Fibroblast of pulmonary artery (primary cell): Measurements from ENCODE around the gene SKP2.

Experiments used
- DNase-seq: peaks from one replicate; pipeline ENCODE4 v3.0.0-alpha.2; 2010; ENCODE audit warnings: low read depth
- H3K4me3 ChIP-seq: replicated peaks from 2 replicates; pipeline ENCODE4 v1.5.1; 2011; ENCODE audit warnings: low read depth, mild to moderate bottlenecking, control low read depth, low read length, moderate library complexity
- TF ChIP-seq, protein P1 (sequence below): IDR thresholded peaks from 2 replicates; pipeline ENCODE4 v1.5.1; 2011; ENCODE audit warnings: mild to moderate bottlenecking, control low read depth, low read length, inconsistent platforms; ENCODE audit errors: missing control alignments

SKP2 gene

DNA sequence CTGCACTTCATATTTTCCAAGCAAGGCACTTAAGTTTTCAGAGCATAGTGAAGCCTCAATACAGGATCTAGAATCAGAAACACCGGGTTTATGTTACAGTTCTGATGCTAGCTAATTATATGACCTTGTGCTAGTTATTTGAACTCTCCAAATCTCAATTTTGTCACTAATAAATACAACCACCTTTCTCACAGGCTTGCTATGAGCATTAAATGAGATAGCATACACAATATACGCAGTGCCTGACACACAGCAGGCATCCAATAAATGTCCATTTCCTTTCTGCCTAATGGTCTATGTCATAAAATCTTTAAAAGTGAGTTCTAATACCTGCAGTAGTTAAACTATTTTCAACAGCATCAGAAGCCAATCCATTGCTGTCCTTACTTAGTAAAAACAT, 56.9 kb downstream of the SKP2 start:
- no peak overlapping the region for H3K4me3 ChIP-seq
- TF ChIP-seq, protein P1, sequence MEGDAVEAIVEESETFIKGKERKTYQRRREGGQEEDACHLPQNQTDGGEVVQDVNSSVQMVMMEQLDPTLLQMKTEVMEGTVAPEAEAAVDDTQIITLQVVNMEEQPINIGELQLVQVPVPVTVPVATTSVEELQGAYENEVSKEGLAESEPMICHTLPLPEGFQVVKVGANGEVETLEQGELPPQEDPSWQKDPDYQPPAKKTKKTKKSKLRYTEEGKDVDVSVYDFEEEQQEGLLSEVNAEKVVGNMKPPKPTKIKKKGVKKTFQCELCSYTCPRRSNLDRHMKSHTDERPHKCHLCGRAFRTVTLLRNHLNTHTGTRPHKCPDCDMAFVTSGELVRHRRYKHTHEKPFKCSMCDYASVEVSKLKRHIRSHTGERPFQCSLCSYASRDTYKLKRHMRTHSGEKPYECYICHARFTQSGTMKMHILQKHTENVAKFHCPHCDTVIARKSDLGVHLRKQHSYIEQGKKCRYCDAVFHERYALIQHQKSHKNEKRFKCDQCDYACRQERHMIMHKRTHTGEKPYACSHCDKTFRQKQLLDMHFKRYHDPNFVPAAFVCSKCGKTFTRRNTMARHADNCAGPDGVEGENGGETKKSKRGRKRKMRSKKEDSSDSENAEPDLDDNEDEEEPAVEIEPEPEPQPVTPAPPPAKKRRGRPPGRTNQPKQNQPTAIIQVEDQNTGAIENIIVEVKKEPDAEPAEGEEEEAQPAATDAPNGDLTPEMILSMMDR = no peak
- no peak for DNase-seq

DNA sequence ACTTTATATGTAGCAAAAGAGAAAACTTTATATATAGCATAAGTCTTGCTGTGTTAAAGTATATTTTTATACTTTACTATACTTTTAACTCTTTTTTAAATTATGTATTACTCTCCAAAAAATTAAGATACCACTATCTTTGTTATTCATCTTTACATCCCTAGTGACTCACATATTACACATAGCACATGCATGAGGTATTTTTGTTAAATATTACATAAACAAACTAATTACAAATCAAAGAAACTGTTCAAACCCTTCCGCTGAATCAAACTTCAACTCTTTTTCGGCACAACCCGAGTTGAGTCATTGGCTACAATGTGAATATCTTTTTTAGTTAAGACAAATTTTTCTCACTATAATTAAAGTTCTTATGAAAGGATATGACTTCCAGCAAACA, 57.8 kb downstream of the SKP2 start:
- DNase-seq = peak; percentile 8
- no peak overlapping the region for H3K4me3 ChIP-seq
- TF ChIP-seq, protein P1 = no peak

DNA sequence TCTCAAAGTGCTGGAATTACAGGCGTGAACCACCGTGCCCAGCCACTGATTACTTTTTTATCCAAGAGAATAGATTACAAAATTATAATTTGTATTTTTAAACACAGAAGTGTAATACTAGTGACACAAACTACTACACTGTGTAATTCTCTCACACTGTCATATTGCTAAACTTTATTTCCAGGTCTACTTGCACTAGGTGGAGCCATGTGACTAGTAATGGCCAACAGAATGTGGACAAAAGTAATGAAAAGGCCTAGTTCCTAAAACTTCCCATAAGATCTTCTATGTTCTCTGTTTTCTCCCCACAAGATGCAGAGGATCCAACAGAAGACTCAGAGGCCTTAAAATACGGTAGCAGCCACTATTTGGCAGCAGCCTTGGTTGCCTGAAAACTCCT, 62.5 kb downstream of the SKP2 start:
- H3K4me3 ChIP-seq = no peak overlapping the region
- TF ChIP-seq, protein P1 = no peak
- no peak for DNase-seq

DNA sequence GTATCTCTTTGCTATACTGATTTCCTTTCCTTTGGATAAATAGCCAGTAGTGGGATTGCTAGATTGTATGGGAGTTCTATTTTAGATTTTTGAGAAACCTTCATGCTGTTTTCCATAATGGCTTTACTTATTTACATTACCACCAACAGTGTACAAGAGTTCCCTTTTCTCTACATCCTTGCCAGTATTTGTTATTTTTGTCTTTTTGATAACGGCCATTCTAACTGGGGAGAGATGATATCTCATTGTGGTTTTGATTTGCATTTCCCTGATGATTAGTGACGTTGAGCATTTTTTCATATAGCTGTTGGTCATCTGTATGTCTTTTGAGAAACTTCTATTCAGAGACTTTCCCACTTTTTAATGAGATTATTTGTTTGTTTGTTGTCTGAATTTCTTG, 64.0 kb downstream of the SKP2 start:
- TF ChIP-seq, protein P1 = no peak
- H3K4me3 ChIP-seq = no peak overlapping the region
- DNase-seq = no peak

DNA sequence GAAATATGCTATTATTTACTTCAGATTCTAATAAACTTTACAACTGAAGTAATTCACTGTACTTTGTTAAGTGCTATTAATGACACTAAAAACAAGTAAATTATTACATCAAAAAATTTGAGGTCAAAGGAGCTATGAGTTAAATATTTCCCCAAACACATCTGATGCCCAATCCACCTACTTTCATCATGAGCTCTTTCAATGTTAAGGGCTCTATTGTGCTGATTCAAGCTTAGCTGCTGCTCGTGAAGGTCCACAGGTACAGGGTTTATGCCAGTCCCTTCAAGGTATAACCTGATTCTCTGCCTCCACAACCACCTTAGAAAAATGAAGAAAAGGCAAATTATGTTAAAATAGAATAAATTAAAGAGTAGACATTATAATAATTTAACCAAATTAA, 65.7 kb downstream of the SKP2 start:
- no peak overlapping the region for H3K4me3 ChIP-seq
- DNase-seq = no peak
- TF ChIP-seq, protein P1 = no peak

DNA sequence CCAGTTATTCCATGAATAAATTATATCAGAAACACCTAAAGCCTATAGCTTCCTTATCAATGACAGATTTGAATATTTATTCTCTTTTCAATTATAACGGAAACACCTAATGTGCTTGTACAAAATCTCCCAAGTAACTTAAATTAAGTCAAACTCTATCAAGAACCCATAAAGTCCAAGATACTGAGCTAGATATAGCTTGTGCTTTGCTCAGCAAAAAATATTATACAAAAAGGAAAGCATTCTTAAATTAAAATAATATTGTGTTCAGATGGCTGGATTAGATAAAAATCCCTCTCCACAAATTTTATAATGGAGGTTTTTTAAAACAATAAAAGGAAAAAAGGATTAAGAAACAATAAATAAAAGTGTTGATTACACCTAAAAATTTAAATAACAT, 66.1 kb downstream of the SKP2 start:
- TF ChIP-seq, protein P1 = no peak
- DNase-seq = no peak
- H3K4me3 ChIP-seq = no peak overlapping the region

DNA sequence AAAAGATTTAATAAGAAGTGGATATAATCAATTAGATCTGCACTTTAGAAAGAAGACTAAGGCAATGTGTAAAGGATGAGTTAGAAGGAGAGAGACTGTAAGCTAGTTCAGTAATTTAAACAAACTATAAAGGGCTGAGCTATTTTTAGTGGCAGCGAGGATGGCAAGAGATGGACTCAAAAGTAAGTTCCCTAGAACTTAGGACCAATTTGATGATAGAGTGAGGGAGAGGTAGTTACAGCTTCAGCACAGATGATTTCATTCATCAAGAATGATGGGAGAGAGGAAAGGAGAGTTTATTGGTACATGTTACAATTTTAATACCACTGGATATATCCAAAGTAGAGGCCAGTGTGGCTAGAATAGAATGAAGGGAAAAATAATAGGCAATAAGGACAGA, 70.7 kb downstream of the SKP2 start:
- TF ChIP-seq, protein P1 = no peak
- H3K4me3 ChIP-seq = no peak overlapping the region
- DNase-seq = no peak
